WTC11 (cell line): Measurements from ENCODE around the gene CTNNA3.

Source experiments
- CTCF ChIP-seq: fragments of 200-600 bp; IDR thresholded peaks from 2 replicates; pipeline ENCODE4 v1.8.0; 2022; ENCODE audit warnings: antibody characterized with exemption
- E2F4 ChIP-seq: sonication (generic); formaldehyde crosslinking; IDR thresholded peaks from 2 replicates; pipeline ENCODE4 v1.8.1; 2022; ENCODE audit warnings: low read depth, mild to moderate bottlenecking, moderate library complexity, missing genetic modification reagents, borderline replicate concordance
- JUN ChIP-seq: sonication (generic); formaldehyde crosslinking; IDR thresholded peaks from 2 replicates; pipeline ENCODE4 v1.8.0; 2023; ENCODE audit warnings: mild to moderate bottlenecking, missing genetic modification reagents

GRCh38 chr10:67241451-67241850 lies 454.5 kb downstream of the CTNNA3 start:
- no peak for TF ChIP-seq E2F4
- no peak for TF ChIP-seq CTCF
- TF ChIP-seq JUN (CRISPR knock-in tag): no peak
